SIG-M5 treated with dmso at 0.1 percent for 504 hours (cell line): ENCODE results near the gene COL1A1.

Experiments
- DNase-seq: peaks from one replicate; lab custom pipeline; 2025; ENCODE audit not compliant: unreplicated experiment; lab: John Stamatoyannopoulos, UW

COL1A1 gene

DNA sequence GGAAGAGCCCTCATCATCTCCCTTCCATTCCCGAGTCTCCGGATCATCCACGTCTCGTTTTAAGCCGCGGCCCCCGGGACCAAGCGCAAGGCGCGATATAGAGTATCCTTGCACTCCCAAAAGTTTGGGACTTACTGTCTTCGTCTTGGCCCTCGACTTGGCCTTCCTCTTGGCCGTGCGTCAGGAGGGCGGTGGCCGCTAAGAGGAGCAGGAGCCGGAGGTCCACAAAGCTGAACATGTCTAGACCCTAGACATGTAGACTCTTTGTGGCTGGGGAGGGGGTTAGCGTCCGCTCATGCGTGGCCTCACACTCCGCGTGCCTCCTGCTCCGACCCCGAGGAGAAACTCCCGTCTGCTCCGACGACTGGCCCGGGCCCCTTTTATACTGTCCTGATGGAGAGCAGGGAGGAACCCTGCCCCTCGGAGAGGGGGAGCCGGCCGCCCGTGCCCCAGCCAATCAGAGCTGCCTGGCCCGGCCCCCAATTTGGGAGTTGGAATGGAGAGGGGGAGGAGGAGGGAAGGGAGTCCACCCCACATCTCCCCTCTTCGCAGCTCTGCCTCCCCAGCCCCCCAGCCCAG, at the start of gene COL1A1:
Gene COL1A1 (minus strand): TSS at position 356 of the 579 bp plus-strand sequence. CDS start 118 bp downstream, at position 238.
- no peak for DNase-seq

DNA sequence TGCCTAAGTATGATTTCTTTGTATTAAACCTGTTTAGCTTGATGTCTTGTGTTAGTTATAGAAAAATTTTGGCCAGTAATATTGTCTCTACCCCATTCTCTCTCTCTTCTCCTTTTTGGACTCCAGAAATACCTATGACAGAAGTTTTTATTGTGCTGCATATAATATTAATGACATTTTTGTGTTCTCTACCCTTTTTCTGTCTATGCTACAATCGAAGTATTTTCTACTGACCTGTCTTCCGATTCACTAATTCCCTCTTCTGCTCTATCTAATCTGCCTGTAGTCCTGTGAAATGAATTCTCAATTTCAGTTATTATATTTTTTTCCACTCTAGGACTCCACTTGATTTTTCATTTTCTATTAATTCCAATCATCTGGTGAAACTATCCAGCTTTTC, 46.8 kb upstream of the COL1A1 start:
- no peak for DNase-seq

DNA sequence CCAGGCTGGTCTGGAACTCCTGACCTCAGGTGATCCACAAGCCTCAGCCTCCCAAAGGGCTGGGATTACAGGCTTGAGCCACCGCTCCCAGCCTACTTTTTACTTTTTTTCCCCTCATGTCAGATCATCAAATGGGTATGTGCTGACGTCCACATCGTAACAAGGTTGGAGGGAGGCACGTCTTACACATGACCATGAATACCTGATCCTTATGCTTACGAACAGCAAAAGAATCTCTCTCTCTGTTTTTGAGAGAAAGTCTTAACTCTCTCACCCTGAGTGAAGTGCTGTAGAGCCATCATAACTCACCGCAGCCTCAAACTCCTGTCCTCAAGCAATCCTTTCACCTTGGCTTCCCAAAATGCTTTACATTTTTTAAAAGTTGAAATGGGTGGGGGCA, 43.3 kb upstream of the COL1A1 start:
- no peak for DNase-seq

- no peak for DNase-seq
These were observed 40.0 kb upstream of the COL1A1 start for GRCh38 chr17:50241431-50241830.

DNA sequence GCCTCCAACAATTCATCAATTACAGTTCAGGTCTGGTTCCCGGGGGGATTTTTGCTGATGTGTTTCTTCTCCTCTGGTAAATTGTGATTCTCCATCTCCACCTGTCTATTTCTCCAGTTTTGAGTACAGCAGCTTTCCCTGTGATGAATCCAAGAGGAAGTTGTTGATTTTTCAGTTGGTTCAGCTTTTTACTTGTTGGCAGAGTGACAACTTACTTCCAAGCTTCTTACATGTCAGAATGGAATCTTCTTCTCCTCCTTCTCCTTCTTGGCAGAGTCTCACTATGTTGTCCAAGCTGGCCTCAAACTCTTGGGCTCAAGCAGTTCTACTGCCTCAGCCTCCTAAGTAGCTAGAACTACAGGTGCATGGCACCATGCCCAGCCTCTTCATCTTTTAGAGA, 39.4 kb upstream of the COL1A1 start:
- DNase-seq, result no peak

DNA sequence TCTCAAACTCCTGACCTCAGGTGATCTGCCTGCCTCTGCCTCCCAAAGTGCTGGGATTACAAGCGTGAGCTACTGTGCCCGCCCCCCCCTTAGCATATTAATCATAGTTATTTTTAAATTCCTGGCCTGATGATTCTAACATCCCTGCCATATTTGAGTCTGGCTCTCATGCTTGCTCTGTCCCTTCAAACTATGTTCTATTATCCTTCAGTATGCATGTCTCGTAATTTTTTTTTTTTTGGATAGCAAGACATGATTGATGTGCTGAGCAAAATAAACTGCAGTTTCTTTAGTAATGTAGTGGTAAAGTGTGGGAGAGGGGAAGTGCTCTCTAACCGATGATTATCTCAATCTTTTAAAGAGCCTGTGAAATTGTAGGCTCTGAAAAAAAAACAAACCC, 38.5 kb upstream of the COL1A1 start:
- DNase-seq, result no peak

DNA sequence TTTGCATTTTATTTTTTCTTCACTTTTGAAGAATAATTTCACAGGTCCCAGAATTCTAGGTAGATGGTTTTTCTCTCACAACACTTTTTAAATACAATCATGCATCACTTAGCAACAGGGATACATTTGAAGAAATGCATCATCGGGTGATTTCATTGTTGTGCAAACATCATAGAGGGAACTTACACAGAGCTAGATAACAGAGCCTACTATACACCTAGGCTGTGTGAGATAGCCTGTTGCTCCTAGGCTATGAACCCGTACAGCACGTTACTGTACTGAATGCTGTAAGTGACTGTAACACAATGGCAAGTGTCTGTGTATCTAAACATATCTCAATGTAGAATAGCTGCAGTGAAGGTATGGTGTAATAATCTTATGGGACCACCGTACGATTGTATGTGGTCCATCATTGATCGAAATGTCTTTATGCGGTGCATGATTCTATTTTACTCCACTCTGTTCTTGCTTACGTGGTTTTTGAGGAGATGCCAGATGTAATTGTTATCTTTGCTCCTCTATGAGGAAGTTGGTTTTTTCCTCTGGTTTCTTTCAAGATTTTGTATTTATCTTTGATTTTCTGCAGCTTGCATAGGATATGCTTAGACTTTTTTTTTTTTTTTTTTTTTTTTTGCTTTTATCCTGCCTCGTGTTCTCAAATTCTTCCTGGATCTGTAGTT, 37.3 kb upstream of the COL1A1 start:
- no peak for DNase-seq

DNA sequence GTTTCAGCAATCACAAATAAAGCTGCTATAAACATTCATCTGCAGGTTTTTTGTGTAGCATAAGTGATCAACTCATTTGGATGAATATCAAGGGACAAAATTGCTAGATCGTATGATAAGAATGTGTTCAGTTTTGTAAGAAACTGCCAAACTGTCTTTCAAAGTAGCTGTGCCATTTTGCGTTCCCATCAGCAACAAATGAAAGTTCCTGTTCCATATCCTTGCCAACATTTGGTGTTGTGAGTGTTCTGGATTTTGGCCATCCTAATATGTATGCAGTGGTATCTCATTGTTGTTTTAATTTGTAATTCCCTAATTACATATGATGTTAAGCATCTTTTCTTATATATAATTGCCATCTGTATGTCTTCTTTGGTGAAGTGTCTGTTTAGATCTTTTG, 36.5 kb upstream of the COL1A1 start:
- no peak for DNase-seq

- DNase-seq, result no peak
These were observed 33.1 kb upstream of the COL1A1 start for GRCh38 chr17:50234581-50234980.

DNA sequence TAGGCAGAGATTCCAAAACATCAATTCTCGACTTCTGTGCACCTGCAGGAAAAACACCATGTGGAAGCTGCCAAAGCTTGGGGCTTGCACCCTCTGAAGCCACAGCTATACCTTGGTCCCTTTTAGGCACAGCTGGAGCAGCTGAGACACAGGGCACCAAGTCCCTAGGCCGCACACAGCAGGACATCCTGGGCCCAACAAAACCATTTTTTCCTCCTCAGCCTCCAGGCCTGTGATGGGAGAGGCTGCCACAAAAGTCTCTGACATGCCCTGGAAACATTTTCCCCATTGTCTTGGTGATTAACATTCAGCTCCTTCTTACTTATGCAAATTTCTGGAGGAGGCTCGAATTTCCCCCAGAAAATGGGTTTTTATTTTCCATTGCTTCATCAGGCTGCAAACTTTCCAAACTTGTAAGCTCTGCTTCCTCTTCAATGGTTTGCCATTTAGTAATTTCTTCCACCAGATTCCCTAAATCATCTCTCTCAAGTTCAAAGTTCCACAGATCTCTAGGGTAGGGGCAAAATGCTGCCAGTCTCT, 24.3 kb upstream of the COL1A1 start:
- DNase-seq, result no peak

GRCh38 chr17:50222922-50223321, 21.5 kb upstream of the COL1A1 start:
- no peak for DNase-seq

DNA sequence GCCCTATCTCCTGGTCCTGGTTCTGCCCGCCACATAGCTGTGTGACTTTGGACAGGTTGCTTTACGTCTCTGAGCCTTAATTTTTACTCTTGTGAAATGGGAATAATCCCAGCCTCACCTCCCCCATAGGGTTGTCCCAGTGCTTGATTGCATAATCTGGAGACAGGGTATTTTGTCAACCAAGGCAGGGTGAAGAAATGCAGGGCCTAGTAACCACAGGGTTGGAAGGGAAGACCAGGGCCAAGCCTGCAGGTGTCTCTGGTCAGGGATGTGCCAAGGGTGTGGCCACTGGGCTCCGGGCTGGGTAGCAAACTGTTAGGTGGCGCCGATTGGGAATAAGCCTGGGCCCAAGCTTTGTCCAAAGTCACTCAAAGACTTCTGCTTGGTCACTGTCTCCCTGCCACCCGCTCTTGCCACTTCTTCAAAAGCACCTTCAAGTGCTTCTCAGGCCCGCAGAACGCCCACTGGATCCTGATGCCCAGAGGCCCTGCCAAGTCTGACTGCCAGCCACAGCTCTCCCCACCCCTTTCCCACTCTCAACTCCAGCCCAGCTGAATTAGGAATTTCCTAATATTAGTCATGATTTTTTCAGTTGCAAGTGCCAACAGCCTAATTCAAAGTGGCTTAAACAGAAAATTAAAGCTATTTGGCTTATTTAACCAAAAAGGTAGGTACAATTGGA, 20.6 kb upstream of the COL1A1 start:
- DNase-seq, result peak; percentile 86

DNA sequence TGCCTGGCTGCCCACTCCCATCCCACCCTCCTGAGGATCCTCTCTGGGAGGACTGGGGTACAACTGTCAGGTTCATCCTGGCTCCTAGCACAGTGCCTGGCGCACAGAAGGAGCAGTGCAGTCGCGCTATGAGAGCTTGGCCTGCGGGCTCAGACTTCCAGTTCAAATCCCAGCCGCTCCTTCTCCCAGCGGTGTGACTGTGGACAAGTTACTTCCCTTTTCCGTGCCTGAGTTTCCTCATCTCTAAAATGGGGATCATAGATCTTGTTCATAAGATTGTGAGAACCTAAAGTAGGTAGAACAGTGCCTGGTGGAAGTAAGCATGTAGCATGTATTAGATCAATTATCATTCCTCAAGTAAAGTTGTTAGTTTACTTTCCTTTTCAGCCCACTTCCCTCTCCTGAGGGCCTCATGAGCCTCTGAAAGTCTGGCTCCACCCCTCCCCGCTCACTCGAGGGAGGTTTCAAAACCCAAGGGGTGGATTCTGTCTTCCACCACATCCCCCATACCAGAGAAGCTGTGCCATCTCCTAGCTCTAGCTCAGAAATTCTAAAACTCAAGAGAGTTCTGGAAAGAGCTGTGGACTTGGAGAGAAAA, 19.9 kb upstream of the COL1A1 start:
- peak; percentile 92 for DNase-seq

- no peak for DNase-seq
These were observed 19.4 kb upstream of the COL1A1 start for GRCh38 chr17:50220811-50221210.

DNA sequence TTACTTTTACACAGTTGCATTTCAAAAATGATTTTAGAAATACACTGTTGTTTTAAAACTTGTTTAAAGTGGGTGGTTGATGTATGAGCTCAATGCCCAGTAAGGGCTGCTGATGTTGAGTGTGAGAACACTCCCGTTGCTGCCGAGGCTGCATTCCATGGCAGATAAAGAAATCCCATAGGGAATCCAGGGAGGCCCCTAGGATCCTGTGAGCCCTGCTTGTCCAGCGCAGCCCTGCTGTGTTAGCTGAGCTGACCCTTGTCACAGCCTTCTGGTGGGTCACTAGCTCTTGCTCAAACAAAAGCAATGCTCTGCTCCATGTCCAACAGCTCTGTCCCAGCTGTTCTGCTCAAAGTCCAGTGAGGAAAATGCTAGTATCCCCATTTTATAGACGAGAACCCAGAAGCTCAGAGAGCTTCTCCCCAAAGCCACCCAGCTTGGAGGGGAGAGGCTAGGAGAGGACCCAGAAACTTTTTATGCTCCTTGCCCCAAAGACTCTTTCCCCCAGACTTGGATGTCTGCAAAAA, 18.6 kb upstream of the COL1A1 start:
- no peak for DNase-seq

GRCh38 chr17:50219342-50219741, 17.9 kb upstream of the COL1A1 start:
- no peak for DNase-seq

DNA sequence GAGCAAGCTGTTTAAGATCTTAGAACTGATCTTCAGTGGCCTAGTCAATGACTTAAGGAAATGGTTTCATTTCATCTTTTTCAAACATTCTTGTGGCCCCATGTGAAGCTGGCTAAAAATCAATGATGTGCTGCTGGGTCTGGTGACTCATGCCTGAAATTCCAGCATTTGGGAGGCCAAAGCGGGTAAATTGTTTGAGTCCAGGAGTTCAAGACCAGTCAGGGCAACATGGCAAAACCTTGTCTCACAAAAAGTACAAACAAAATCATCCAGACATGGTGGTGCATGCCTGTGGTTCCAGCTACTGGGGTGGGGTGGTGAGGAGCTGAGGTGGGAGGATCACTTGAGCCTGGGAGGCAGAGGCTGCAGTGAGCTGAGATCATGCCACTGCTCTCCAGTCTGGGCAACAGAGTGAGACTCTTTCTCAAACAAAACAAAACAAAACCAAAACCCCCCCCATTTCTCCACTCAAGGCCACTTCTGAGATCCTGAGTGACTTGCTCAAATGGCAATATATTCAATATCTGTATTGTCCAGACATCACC, 17.4 kb upstream of the COL1A1 start:
- DNase-seq, result peak; percentile 49

- no peak for DNase-seq
These were observed 16.8 kb upstream of the COL1A1 start for GRCh38 chr17:50218071-50218759.

DNA sequence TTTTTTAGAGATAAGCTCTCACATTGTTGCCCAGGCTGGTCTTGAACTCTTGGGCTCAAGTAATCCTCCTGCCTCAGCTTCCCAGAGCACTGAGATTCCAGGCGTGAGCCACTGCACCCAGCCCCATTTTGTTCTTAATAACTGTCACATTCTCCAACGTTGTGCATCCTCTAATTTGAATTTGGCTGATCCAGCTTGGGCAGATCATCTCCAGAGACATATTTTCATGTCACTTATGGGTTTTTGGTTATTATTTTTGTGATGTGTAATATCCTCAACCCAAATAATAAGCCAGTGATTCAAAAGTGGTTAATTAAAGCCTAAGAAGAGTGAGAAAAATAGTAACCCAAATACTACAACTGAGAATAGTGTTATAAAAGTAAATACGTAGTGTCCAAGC, 16.2 kb upstream of the COL1A1 start:
- DNase-seq, result no peak

- no peak for DNase-seq
These were observed 13.7 kb upstream of the COL1A1 start for GRCh38 chr17:50214976-50215760.
